Measurements from ENCODE around the gene MRPL21.

DNA sequence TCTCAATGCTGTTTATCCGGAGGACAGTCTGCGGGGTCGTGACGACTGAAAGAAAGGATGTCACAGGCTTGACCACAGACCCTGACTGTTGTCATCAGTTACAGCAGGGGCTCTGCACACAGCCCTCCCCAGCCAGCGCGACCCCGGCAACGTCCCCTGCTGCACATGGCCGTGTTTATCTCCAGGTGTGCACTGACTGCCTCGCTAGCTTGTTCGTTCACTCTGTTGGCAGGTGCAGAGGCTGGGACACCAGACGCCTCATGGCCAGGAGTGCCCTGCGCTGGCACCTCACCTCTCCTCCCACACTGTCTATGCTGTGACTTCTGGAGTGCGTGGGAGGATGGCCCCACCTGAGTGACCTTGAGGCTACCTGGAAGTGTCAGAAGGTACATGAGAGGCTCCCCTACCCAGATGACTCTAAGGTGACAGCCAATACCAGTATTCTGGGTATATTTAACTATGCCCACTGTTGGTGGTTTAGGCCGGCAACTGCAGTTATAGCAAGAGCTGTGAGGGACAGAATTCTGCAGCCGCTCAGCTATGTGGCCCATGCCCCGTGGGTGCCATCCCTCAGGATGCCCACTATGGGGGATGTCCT, 12.2 kb downstream of the MRPL21 start:
- no peak for TF ChIP-seq JUN (IDR thresholded peaks at IDR 0.05; ENCODE audit: low read depth, low read length)
- no peak for TF ChIP-seq POLR2A (IDR thresholded peaks at IDR 0.05; ENCODE audit: control extremely low read depth in 1 of 2, low read depth in 2 of 2, low read length in 2 of 2)
- TF ChIP-seq, protein P1, sequence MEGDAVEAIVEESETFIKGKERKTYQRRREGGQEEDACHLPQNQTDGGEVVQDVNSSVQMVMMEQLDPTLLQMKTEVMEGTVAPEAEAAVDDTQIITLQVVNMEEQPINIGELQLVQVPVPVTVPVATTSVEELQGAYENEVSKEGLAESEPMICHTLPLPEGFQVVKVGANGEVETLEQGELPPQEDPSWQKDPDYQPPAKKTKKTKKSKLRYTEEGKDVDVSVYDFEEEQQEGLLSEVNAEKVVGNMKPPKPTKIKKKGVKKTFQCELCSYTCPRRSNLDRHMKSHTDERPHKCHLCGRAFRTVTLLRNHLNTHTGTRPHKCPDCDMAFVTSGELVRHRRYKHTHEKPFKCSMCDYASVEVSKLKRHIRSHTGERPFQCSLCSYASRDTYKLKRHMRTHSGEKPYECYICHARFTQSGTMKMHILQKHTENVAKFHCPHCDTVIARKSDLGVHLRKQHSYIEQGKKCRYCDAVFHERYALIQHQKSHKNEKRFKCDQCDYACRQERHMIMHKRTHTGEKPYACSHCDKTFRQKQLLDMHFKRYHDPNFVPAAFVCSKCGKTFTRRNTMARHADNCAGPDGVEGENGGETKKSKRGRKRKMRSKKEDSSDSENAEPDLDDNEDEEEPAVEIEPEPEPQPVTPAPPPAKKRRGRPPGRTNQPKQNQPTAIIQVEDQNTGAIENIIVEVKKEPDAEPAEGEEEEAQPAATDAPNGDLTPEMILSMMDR (IDR thresholded peaks at IDR 0.05; ENCODE audit: control extremely low read depth in 1 of 3, insufficient read depth in 1 of 3, low read depth in 1 of 3, low read length in 3 of 3): no peak
- TF ChIP-seq SIN3A (conservative IDR thresholded peaks at IDR 0.05 in 1 of 2, IDR thresholded peaks at IDR 0.05 in 1 of 2; ENCODE audit: low read depth in 1 of 2, low read length in 2 of 2): no peak
- no peak for TF ChIP-seq FOSL1 (IDR thresholded peaks at IDR 0.05; ENCODE audit: insufficient read depth, low read depth, low read length)
- no peak for TF ChIP-seq TEAD4 (IDR thresholded peaks at IDR 0.05; ENCODE audit: low read depth, low read length)
- TF ChIP-seq CEBPB (IDR thresholded peaks at IDR 0.05; ENCODE audit: low read depth, low read length): no peak
- no peak for TF ChIP-seq YY1 (IDR thresholded peaks at IDR 0.05; ENCODE audit: low read depth, low read length)
- TF ChIP-seq NANOG (IDR thresholded peaks at IDR 0.05; ENCODE audit: insufficient read depth, low read depth, low read length, poor library complexity, severe bottlenecking): no peak
- no peak for TF ChIP-seq HDAC6 (IDR thresholded peaks at IDR 0.05; ENCODE audit: low read depth, low read length)
- TF ChIP-seq CBX8 (IDR thresholded peaks at IDR 0.05; ENCODE audit: borderline replicate concordance, low read depth, low read length): no peak
